Coronary artery (tissue), 2 donors: ENCODE data around the gene XPNPEP2.

Source experiments
- DNase-seq: peaks from one replicate; pipeline ENCODE4 v3.0.0-alpha.2; 2017; ENCODE audit warnings: low spot score
- H3K27ac ChIP-seq, 2 donors: fragments of 200-600 bp; sonication (generic); one replicate each; pipeline ENCODE4 v1.5.1; 2016 to 2019
- H3K4me3 ChIP-seq: fragments of 200-600 bp; sonication (generic); 2 replicates; pipeline ENCODE4 v1.5.1; 2016; ENCODE audit warnings: mild to moderate bottlenecking, moderate library complexity
- TF ChIP-seq, protein P1 (sequence below): fragments of 200-600 bp; sonication (generic); IDR thresholded peaks from one replicate; pipeline ENCODE4 v1.5.1; 2019; ENCODE audit warnings: antibody characterized with exemption

The XPNPEP2 gene

DNA sequence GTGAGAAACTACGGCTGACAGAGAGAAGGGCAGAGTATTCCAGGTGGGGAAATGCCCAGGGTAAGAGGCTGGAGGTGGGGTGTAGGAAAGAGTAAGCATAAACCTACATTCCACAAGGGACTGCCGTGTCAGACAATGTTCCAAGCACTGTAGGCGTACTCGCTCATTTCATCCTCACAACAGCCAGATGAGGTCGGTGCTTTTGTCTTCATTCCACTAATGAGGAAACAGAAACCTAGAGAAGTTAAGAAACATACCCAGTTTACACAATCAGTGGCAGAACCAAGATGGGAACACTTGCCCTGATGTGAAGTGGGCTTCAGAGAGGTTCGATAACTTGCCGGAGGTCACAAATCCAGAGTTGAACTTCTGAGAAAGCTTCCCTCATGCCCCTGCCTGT, 45.6 kb downstream of the XPNPEP2 start:
- DNase-seq, result peak; percentile 46
- no peak overlapping the region for H3K4me3 ChIP-seq
- TF ChIP-seq, protein P1, sequence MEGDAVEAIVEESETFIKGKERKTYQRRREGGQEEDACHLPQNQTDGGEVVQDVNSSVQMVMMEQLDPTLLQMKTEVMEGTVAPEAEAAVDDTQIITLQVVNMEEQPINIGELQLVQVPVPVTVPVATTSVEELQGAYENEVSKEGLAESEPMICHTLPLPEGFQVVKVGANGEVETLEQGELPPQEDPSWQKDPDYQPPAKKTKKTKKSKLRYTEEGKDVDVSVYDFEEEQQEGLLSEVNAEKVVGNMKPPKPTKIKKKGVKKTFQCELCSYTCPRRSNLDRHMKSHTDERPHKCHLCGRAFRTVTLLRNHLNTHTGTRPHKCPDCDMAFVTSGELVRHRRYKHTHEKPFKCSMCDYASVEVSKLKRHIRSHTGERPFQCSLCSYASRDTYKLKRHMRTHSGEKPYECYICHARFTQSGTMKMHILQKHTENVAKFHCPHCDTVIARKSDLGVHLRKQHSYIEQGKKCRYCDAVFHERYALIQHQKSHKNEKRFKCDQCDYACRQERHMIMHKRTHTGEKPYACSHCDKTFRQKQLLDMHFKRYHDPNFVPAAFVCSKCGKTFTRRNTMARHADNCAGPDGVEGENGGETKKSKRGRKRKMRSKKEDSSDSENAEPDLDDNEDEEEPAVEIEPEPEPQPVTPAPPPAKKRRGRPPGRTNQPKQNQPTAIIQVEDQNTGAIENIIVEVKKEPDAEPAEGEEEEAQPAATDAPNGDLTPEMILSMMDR, result no peak
- H3K27ac ChIP-seq, result no peak overlapping the region

DNA sequence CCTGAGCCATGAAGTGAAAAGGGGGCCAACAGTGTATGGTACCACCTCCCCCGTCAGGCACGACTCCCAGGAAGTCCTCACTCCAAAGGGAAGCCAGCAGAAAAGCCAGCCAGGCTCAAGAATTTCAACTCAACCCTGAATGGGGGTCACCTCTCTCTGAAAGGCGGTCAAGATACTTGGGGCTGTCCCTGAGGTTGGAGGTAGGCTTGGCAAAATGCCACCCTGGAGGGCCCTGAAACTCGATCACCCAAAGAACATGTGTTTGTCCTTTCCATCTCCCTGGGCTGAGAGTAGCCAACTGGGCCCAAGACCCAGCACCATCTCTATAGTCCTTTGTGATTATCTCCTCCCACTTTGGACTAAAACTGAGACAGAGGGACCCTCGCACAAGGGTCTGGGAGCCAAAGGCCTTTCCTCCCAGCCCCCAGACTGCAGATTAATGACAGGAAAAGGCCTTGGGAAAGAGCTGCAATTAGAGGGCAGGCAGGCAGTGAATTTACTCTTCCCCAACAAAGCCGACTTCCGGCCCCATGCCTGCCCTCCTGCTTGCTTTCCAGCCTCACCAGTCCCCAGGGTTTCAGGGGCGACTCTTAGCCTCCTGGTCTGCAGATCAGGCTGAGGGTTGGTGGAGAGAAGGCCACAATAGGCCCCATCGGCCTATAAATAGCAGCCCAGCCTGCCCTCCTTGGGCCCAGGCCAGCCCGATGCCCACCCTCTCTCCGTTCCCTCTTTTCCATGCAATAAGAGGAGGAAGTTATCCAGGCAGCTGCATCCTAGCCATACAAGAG, 46.6 kb downstream of the XPNPEP2 start:
- Histone ChIP-seq H3K27ac (no peak overlapping the region), H3K4me3 (no peak overlapping the region)
- TF ChIP-seq, protein P1, result no peak
- DNase-seq, result peak; percentile 12

DNA sequence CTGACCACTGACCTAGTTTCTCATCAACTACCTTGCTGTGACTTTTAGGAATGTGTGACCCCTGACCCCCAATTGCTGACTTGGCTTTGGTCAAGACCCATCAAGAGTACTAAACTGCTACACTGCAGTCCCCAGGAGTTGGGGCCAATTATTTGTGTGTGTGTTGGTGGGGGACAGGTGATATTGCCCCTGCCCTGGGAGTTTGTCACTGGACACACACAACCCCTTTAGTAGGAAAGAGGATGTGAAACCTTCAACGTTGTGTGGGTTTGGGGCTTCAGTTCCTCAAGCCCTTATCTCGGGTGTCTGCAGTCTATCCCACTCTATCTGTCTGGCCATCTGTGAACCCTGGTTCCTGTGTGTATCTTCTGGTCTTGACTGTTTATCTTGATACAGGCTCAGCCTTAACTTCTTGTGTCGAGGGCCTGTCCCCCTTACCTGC, 47.5 kb downstream of the XPNPEP2 start:
- no peak for DNase-seq
- Histone ChIP-seq H3K27ac (no peak overlapping the region), H3K4me3 (no peak overlapping the region)
- TF ChIP-seq, protein P1, result no peak

DNA sequence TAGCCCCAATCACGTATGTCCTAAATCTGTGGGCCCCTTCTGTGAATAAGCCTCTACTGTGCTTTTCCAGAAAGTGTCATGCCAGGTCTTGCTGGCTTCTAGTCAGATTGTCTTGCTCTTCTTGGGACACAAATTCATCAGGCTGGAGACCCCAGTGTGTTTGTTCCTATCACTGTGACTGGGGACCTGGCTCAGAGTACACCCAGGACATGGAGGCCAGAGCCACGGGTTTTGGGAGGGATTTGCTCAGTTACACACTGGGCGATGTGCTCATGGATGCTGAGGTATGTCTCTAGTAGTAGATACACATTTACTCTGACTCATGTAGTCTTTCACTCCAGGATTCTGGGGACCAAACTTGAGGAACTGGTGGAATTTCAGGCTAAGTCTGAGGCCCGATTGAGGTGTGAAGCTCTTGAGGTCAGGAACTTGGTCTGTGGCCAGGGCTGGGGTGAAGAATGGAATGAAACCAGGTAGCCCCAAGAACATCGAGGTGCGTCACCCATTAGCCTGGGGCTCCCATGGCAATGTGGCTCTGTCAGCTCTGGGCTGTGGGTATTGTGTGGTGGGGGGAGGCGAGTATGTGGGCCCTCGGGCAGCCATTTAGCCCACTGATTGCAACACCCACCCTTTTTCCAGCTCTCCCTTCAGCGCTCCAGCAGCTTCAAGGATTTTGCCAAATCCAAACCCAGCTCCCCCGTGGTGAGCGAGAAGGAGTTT, 48.7 kb downstream of the XPNPEP2 start:
- DNase-seq, result no peak
- H3K27ac ChIP-seq, result no peak overlapping the region
- TF ChIP-seq, protein P1, result no peak
- H3K4me3 ChIP-seq, result no peak overlapping the region

DNA sequence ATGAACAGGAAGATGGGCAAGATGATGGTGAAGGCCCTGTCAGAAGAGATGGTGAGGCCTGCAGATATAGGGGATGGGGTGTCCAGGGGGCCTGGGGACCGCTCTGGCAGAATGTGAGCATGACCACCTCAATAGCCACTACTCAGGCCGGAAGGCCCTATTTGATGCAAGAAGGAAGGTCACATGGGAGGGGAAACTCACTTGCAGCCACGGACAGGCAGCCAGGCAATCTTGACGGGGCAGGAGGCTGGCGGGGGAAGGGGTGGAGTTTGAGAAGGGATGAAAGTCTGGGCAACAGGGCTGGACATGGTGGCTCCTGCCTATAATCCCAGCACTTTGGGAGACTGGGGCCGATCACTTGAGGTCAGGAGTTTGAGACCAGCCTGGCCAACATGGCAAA, 49.7 kb downstream of the XPNPEP2 start:
- DNase-seq, result peak; percentile 35
- Histone ChIP-seq H3K27ac (no peak overlapping the region), H3K4me3 (no peak overlapping the region)
- TF ChIP-seq, protein P1, result no peak

DNA sequence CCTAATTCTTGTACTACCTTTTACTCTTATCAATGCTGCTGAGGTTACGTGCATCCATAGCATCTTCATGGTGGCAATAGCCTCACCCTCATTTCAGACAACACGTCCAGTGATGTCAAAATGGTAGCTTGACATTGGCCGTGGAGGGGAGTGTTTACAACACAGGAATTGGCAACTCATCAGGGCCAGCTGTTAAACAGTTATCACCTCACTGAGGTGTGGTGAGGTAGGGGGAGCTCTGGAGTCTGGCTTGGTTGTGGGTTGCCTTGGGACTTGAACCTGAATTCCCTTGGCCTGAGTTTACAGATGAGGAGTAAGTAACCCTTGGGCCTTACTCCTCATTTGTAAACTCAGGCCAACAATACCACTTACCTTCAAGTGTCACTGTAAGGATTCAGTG, 51.4 kb downstream of the XPNPEP2 start:
- Histone ChIP-seq H3K4me3 (no peak overlapping the region), H3K27ac (no peak overlapping the region)
- TF ChIP-seq, protein P1, result no peak
- no peak for DNase-seq

DNA sequence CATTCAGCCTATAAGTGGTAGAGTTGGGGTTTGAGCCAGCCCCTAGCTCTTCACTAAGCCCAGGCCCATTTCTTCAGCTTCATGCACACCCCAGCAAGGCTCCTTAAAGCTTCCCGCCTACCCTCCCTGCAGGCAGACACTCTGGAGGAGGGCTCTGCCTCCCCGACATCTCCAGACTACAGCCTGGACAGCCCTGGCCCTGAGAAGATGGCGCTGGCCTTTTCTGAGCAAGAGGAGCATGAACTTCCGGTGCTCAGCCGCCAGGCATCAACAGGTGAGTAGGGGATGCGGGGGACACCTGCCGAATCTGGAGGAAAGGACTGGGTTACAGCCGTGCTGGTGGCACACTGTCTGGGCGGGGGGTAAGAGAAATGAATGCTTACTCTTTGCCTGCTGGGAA, 52.0 kb downstream of the XPNPEP2 start:
- Histone ChIP-seq H3K27ac (no peak overlapping the region), H3K4me3 (no peak overlapping the region)
- TF ChIP-seq, protein P1, result no peak
- peak; percentile 49 for DNase-seq
